Stimulated activated CD8-positive, alpha-beta memory T cell treated with anti-CD3 and anti-CD28 coated beads, Interleukin-7, amount 100 ng/mL, for 48 hours (primary cell): ENCODE data around the gene CAMTA1.

ENCODE experiments used
- DNase-seq, 2 donors: peaks; one replicate each; pipeline ENCODE4 v3.0.0-alpha.2; 2020; ENCODE audit warnings: low read depth in 1 of 2; ENCODE audit errors: extremely low read depth in 1 of 2

CAMTA1 gene

GRCh38 chr1:7097938-7098592, 312.8 kb downstream of the CAMTA1 start:
- no peak for DNase-seq

- DNase-seq = no peak
Observed at GRCh38 chr1:7098641-7099040, 313.4 kb downstream of the CAMTA1 start.

GRCh38 chr1:7100479-7100878, 315.2 kb downstream of the CAMTA1 start:
- no peak for DNase-seq

- DNase-seq = no peak
Observed at GRCh38 chr1:7101187-7101586, 315.9 kb downstream of the CAMTA1 start.

- no peak for DNase-seq
Observed at GRCh38 chr1:7103361-7103782, 318.1 kb downstream of the CAMTA1 start.

- no peak for DNase-seq
Observed at GRCh38 chr1:7103874-7104273, 318.6 kb downstream of the CAMTA1 start.

GRCh38 chr1:7104339-7104738, 319.1 kb downstream of the CAMTA1 start:
- no peak for DNase-seq

- no peak for DNase-seq
Observed at GRCh38 chr1:7105269-7105668, 320.0 kb downstream of the CAMTA1 start.

GRCh38 chr1:7106442-7107108, 321.3 kb downstream of the CAMTA1 start:
- DNase-seq = no peak

GRCh38 chr1:7107109-7107830, 322.0 kb downstream of the CAMTA1 start:
- DNase-seq = no peak

- no peak for DNase-seq
Observed at GRCh38 chr1:7108251-7108650, 323.0 kb downstream of the CAMTA1 start.

GRCh38 chr1:7109901-7110300, 324.6 kb downstream of the CAMTA1 start:
- no peak for DNase-seq

- no peak for DNase-seq
Observed at GRCh38 chr1:7110321-7110720, 325.1 kb downstream of the CAMTA1 start.

GRCh38 chr1:7111853-7112252, 326.6 kb downstream of the CAMTA1 start:
- DNase-seq = no peak

- no peak for DNase-seq
Observed at GRCh38 chr1:7113136-7113535, 327.9 kb downstream of the CAMTA1 start.

- no peak for DNase-seq
Observed at GRCh38 chr1:7113822-7114221, 328.6 kb downstream of the CAMTA1 start.

- DNase-seq = no peak
Observed at GRCh38 chr1:7116001-7116400, 330.7 kb downstream of the CAMTA1 start.

GRCh38 chr1:7117399-7118281, 332.4 kb downstream of the CAMTA1 start:
- no peak for DNase-seq

GRCh38 chr1:7119156-7119555, 333.9 kb downstream of the CAMTA1 start:
- DNase-seq = no peak

- DNase-seq = no peak
Observed at GRCh38 chr1:7120863-7121621, 335.8 kb downstream of the CAMTA1 start.
